GM23338 (cell line): ENCODE measurements around the gene MAPK6.

ENCODE experiments used
- CREB1 ChIP-seq: fragments of 250-450 bp; sonication (Bioruptor Pico); IDR thresholded peaks from 2 replicates; pipeline ENCODE4 v1.5.0; 2020; ENCODE audit warnings: low read depth, mild to moderate bottlenecking, moderate library complexity
- ETS1 ChIP-seq: IDR thresholded peaks from 2 replicates; pipeline ENCODE4 v1.6.1; 2016; ENCODE audit warnings: antibody characterized with exemption
- EZH2 ChIP-seq: fragments of 200-600 bp; sonication (generic); IDR thresholded peaks from one replicate; pipeline ENCODE4 v1.8.0; 2017; ENCODE audit warnings: antibody characterized with exemption, mild to moderate bottlenecking, low read depth; ENCODE audit not compliant: unreplicated experiment
- EZH2phosphoT487 ChIP-seq: fragments of 200-600 bp; sonication (generic); IDR thresholded peaks from one replicate; pipeline ENCODE4 v1.8.1; 2018; ENCODE audit warnings: antibody characterized with exemption; ENCODE audit not compliant: unreplicated experiment
- JUNB ChIP-seq: IDR thresholded peaks from one replicate; pipeline ENCODE4 v1.6.1; 2016; ENCODE audit warnings: antibody characterized with exemption; ENCODE audit not compliant: unreplicated experiment
- NANOG ChIP-seq: IDR thresholded peaks from 2 replicates; pipeline ENCODE4 v1.6.1; 2016; ENCODE audit warnings: antibody characterized with exemption, borderline replicate concordance
- POLR2AphosphoS5 ChIP-seq: IDR thresholded peaks from 2 replicates; pipeline ENCODE4 v1.6.1; 2016; ENCODE audit warnings: antibody characterized with exemption, low read depth
- REST ChIP-seq: IDR thresholded peaks from one replicate; pipeline ENCODE4 v1.6.1; 2018; ENCODE audit warnings: antibody characterized with exemption; ENCODE audit not compliant: unreplicated experiment
- STAT1 ChIP-seq: IDR thresholded peaks from one replicate; pipeline ENCODE4 v1.6.1; 2016; ENCODE audit warnings: antibody characterized with exemption; ENCODE audit not compliant: unreplicated experiment
- ZNF114 ChIP-seq: fragments of 250-450 bp; sonication (Bioruptor Pico); IDR thresholded peaks from 2 replicates; pipeline ENCODE4 v1.5.0; 2020; ENCODE audit warnings: mild to moderate bottlenecking, moderate library complexity
- ZNF331 ChIP-seq: fragments of 250-450 bp; sonication (Bioruptor Pico); IDR thresholded peaks from 2 replicates; pipeline ENCODE4 v1.5.0; 2020; ENCODE audit warnings: low read depth, mild to moderate bottlenecking, moderate library complexity
- TF ChIP-seq, protein P1 (sequence below), 2 experiments: fragments of 200-600 bp in 1 of 2; sonication (generic) in 1 of 2; conservative IDR thresholded peaks; 2 replicates each; pipeline versions ENCODE4 v1.5.1 to v1.6.1; 2016 to 2017; ENCODE audit warnings: antibody characterized with exemption in 2 of 2, low read depth in 2 of 2, mild to moderate bottlenecking in 2 of 2, moderate library complexity in 1 of 2

DNA sequence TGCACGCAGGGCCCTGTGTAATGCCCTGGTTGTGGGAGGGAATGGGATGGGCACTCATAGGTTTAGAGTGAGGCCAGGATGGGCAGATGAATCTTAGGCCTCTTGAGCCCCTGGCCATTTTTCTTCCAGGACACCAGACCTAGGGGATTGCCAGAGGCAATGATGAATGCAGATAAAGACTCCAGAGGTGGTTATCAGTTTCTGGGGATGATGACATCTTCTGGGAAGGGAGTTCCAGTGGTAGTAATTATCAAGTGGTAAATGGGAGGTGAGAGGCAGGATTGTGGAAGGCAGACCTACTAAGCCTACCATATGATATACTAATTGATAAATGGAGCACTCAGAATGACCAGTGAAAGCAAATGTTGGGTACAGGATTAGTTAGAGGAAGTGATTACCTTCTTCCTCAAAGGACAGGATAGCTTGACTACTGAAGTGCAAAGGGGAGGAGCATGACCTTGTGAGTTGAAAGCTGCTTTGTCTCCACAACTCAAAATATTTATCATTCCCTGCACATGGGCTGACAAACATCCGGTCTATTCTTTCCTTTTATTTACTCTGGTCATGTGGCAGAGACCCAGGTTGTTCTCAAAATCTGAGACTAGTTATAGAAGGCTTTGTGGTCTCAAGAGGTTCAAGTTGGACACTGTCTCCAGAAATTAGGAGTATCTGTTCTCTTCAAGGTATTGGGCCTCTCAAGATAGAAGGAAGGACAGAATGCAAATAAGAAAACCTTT lies 10.2 kb upstream of the MAPK6 start:
- TF ChIP-seq REST (no peak), POLR2AphosphoS5 (no peak), CREB1 (CRISPR knock-in tag) (no peak), EZH2 (no peak), NANOG (no peak), EZH2phosphoT487 (no peak), ZNF114 (CRISPR knock-in tag) (no peak), ETS1 (no peak), JUNB (no peak), STAT1 (no peak), ZNF331 (CRISPR knock-in tag) (no peak)
- TF ChIP-seq, protein P1, sequence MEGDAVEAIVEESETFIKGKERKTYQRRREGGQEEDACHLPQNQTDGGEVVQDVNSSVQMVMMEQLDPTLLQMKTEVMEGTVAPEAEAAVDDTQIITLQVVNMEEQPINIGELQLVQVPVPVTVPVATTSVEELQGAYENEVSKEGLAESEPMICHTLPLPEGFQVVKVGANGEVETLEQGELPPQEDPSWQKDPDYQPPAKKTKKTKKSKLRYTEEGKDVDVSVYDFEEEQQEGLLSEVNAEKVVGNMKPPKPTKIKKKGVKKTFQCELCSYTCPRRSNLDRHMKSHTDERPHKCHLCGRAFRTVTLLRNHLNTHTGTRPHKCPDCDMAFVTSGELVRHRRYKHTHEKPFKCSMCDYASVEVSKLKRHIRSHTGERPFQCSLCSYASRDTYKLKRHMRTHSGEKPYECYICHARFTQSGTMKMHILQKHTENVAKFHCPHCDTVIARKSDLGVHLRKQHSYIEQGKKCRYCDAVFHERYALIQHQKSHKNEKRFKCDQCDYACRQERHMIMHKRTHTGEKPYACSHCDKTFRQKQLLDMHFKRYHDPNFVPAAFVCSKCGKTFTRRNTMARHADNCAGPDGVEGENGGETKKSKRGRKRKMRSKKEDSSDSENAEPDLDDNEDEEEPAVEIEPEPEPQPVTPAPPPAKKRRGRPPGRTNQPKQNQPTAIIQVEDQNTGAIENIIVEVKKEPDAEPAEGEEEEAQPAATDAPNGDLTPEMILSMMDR (conservative IDR thresholded peaks at IDR 0.05; ENCODE audit: low read depth in 2 of 2) = no peak
